NCI-H446 treated with DMSO at 0.1 percent for 48 hours (cell line): Measurements from ENCODE around the gene GART.
"Not testable (repeated sequence)": the region's sequence is repeated elsewhere in the genome, so short reads cannot be mapped to it uniquely, and the experiment has no call there.

Experiments used
- DNase-seq: peaks from one replicate; lab custom pipeline; 2025; lab: John Stamatoyannopoulos, UW

Gene GART

GRCh38 chr21:33469183-33469582 is 72.7 kb downstream of the GART start:
- DNase-seq = not testable (repeated sequence)

DNA sequence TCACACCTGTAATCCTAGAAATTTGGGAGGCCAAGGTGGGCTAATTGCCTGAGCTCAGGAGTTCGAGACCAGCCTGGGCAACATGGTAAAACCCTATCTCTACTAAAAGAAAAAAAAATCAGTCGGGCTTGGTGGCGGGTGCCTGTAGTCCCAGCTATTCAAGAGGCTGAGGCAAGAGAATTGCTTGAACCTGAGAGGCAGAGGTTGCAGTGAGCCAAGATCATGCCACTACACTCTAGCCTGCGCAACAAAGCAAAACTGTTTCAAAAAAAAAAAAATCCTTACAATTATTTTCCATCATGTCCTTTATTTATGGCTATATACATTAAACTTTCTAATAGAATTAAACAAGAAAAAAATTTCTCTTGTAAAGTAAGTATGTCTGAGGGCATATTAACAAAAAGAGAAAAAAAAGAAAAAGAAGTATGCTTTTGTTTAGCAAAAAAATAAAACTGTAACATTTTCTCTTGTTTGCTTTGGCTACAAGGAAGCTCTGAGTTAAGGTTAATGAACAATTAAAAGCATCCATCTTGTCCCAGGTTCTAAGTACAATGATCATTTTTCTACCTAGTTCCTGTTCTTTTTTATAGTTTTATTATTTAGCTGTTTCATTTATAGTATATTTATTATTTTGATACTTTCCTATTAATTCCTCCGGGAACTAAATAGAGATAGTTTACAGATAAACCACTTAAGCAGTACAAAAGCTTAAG is 80.2 kb downstream of the GART start:
- DNase-seq = no peak

DNA sequence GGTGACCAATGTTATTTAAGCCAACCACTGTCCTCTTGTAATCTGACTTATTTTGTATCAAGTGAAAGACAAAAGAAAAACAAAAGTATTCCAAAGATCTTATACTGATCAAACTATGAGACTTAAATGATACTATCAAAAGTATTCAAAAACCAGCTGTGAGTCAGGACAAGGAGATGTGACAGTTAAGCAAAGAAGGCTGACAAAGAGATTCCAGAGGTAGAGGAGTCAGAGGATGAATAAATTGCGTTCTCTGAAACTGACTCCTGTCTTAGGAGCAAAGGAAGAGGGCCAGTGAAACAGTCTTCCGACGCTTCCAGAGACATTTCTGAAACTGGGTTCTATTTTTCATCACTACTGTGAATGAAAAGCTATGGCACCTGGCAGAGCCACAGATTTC is 83.1 kb downstream of the GART start:
- DNase-seq = no peak

- DNase-seq = no peak
These were observed 86.1 kb downstream of the GART start for GRCh38 chr21:33455686-33456446.
